HepG2 (cell line): ENCODE data around the gene CCDC85A. TPM values are rescaled to one million over a fixed set of nuclear protein-coding genes. Genes with fewer than 3 reads are reported as not detected.

Experiments
- ATAC-seq: fragments of 200-7000 bp; cut with Tn5 transposase; 3 replicates; pipeline ENCODE4 v1.9.1; 2020; ENCODE audit warnings: mild to moderate bottlenecking, moderate library complexity
- BruUV-seq: library from RNA; stranded (reverse); fragments of 400-500 nt; replicated peaks from 2 replicates; lab custom pipeline; 2021; lab: Mats Ljungman, UMichigan
- CTCF ChIA-PET: fragments of 300-600 bp; formaldehyde crosslinking; extraction: SDS; loops from one replicate; lab custom pipeline; 2021; ENCODE audit warnings: low total read pairs, inconsistent platforms, low intra/inter-chr PET ratio; lab: Yijun Ruan, JAX
- POLR2A ChIA-PET: fragments of 350-600 bp; sonication (Branson Sonifier 250); formaldehyde crosslinking; loops from one replicate; lab custom pipeline; 2020; ENCODE audit warnings: antibody characterized with exemption, inconsistent platforms; lab: Yijun Ruan, JAX
- DNase-seq: peaks from one replicate; pipeline ENCODE4 v3.0.0-alpha.2; 2015; ENCODE audit warnings: low spot score
- FAIRE-seq: peaks from 3 replicates; lab custom pipeline; 2011; peaks lifted over from hg19 to GRCh38; lab: Jason Lieb, UNC
- H2AFZ ChIP-seq: one replicate; pipeline ENCODE4 v1.6.1; 2011; ENCODE audit warnings: low read length, inconsistent platforms
- H3K27ac ChIP-seq: fragments of 300-600 bp; 3 replicates; pipeline ENCODE4 v1.8.0; 2011; ENCODE audit warnings: mixed run types, mild to moderate bottlenecking, mixed read lengths, low read length, inconsistent platforms; ENCODE audit not compliant: insufficient read depth; ENCODE audit errors: extremely low read length
- H3K27me3 ChIP-seq, 2 experiments: fragments of 200-600 bp in 1 of 2; 2 replicates in 1 of 2; 3 replicates in 1 of 2; pipeline versions ENCODE4 v1.6.0 to v1.8.0; 2011; ENCODE audit warnings: low read length in 2 of 2, mild to moderate bottlenecking in 2 of 2, moderate library complexity in 2 of 2, inconsistent platforms in 1 of 2; ENCODE audit not compliant: insufficient read depth in 2 of 2, control insufficient read depth in 1 of 2
- H3K36me3 ChIP-seq, 2 experiments: fragments of 200-600 bp in 1 of 2; replicated peaks in 1 of 2; 2 replicates in 1 of 2; 3 replicates in 1 of 2; pipeline versions ENCODE4 v1.5.1 to v1.8.0; 2011; ENCODE audit warnings: low read length in 2 of 2, inconsistent platforms in 1 of 2; ENCODE audit not compliant: insufficient read depth in 2 of 2, control insufficient read depth in 1 of 2
- H3K4me1 ChIP-seq: 2 replicates; pipeline ENCODE4 v1.5.1; 2012; ENCODE audit warnings: low read length, inconsistent platforms; ENCODE audit not compliant: insufficient read depth
- H3K4me2 ChIP-seq: 2 replicates; pipeline ENCODE4 v1.6.0; 2011; ENCODE audit warnings: low read depth, low read length, inconsistent platforms
- H3K4me3 ChIP-seq, 3 experiments: fragments of 200-600 bp in 1 of 3; sonication (generic), shearing (Covaris generic) in 1 of 3; replicated peaks in 1 of 3; 2 replicates each; pipeline ENCODE4 v1.5.1; 2011 to 2016; ENCODE audit warnings: low read length in 3 of 3, inconsistent platforms in 2 of 3, low read depth in 2 of 3, mild to moderate bottlenecking in 2 of 3, control low read depth in 1 of 3, mixed read lengths in 1 of 3; ENCODE audit not compliant: insufficient read depth in 1 of 3
- H3K79me2 ChIP-seq: one replicate; pipeline ENCODE4 v1.6.1; 2011; ENCODE audit warnings: low read length, inconsistent platforms; ENCODE audit not compliant: insufficient read depth
- H3K9ac ChIP-seq: 2 replicates; pipeline ENCODE4 v1.6.0; 2011; ENCODE audit warnings: mild to moderate bottlenecking, low read depth, low read length, inconsistent platforms; ENCODE audit not compliant: insufficient read depth
- H3K9me3 ChIP-seq: 2 replicates; pipeline ENCODE4 v1.5.1; 2012; ENCODE audit warnings: mild to moderate bottlenecking, low read length
- H4K20me1 ChIP-seq: 2 replicates; pipeline ENCODE4 v1.6.0; 2011; ENCODE audit warnings: inconsistent platforms, mild to moderate bottlenecking, low read length, moderate library complexity; ENCODE audit not compliant: insufficient read depth
- HCFC1 ChIP-seq: fragments of 150-350 bp; IDR thresholded peaks from 2 replicates; pipeline ENCODE4 v1.6.1; 2014; ENCODE audit warnings: low read depth, low read length
- NFYC ChIP-seq: IDR thresholded peaks from 2 replicates; pipeline ENCODE4 v1.6.1; 2016; ENCODE audit warnings: missing genetic modification reagents, missing compliant biosample characterization
- ZNF552 ChIP-seq: sonication (generic); formaldehyde crosslinking; IDR thresholded peaks from 2 replicates; pipeline ENCODE4 v1.9.0; 2022; ENCODE audit warnings: missing genetic modification reagents, mild to moderate bottlenecking, borderline replicate concordance
- WGBS: methylation state at CpG from one replicate; pipeline ENCODE4 v1.1.6; 2017; ENCODE audit warnings: low lambda C conversion rate; 5-methylcytosine and 5-hydroxymethylcytosine counted together
- in situ Hi-C: cut with HindIII; loops from 2 replicates; pipeline ENCODE4 v1.10.0; 2017; ENCODE audit warnings: low pct_unique_long_range_greater_than_20kb; ENCODE audit not compliant: extremely low pct_ligation_motif_present
- intact Hi-C: fragments of 100-400 bp; cut with micrococcal nuclease; formaldehyde crosslinking; loops from one replicate; pipeline ENCODE4 v1.10.0; 2022; ENCODE audit not compliant: unreplicated experiment
- polyA plus RNA-seq, 8 experiments: library from polyadenylated mRNA; depleted of rRNA in 3 of 8; stranded (reverse) in 7 of 8; unstranded in 1 of 8; fragments of >200 nt; fragmentation: Illumina TruSeq in 4 of 8; extraction: Trizol in 4 of 8; gene quantifications; 2 replicates each; pipeline versions ENCODE4 v1.2.1 to v1.2.3, GENCODE V29; 2011 to 2016; ENCODE audit warnings: low read depth in 4 of 8, missing spikeins in 1 of 8, mixed read lengths in 1 of 8; ENCODE audit not compliant: insufficient read depth in 1 of 8
- total RNA-seq, 5 experiments: library from RNA; depleted of rRNA; stranded (reverse); fragments of >200 nt; fragmentation: Illumina TruSeq; extraction: Trizol; gene quantifications; 2 replicates each; pipeline ENCODE4 v1.2.3, GENCODE V29; 2016; ENCODE audit warnings: low read depth in 1 of 5
- TF ChIP-seq, protein P1 (sequence below): sonication (generic); formaldehyde crosslinking; IDR thresholded peaks from 2 replicates; pipeline ENCODE4 v1.4.0; 2020; ENCODE audit warnings: mild to moderate bottlenecking, missing genetic modification reagents
- TF ChIP-seq, protein P2 (sequence below): sonication (generic); formaldehyde crosslinking; IDR thresholded peaks from 2 replicates; pipeline ENCODE4 v1.4.0; 2020; ENCODE audit warnings: missing genetic modification reagents, low read depth, mild to moderate bottlenecking, borderline replicate concordance

CCDC85A gene
- total and polyA plus RNA-seq, 2 of the 13 experiments (the other 11 are each of a cell fraction or from before 2014, with no cell fraction given): not detected

DNA sequence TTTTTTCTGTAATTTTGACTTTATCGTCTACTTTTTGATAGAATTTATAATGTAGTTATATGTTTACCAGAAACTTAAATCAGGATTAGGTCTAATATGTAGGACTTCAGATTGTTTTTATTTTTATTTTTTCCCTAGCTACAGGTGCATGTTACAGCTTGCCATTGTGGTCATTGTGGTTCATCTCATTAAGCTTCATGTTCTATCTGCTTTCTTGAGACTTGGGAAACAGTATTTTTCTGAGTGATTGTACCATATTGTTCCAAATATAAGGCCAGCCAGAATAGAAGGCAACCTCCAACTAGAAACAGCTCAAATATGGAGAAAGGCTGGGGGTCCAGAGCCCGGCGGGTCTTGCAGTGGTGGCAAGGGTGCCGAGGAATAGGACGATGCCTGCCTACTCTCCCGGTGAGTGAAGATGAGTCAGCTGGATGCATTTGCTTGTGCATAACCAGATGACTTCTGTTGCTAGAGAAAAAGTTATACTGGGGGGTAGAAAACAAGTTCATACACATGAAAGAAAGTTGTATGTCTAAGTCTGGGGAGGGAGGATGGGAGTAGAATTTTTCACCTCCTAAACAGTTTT is 188.4 kb downstream of the CCDC85A start:
- no peak overlapping the region for H3K9ac ChIP-seq
- in situ Hi-C loops (no loop called here), intact Hi-C loops (no loop called here)
- no peaks in the 10 kb centered on the region for H4K20me1 ChIP-seq
- H2AFZ ChIP-seq: no peak overlapping the region
- H3K27me3 ChIP-seq: no peaks in the 10 kb centered on the region
- WGBS: 9% methylated on average over 6 of the region's 6 CpGs
- ChIA-PET POLR2A (no interaction called here), CTCF (no interaction called here)
- H3K4me3 ChIP-seq: no peak overlapping the region
- H3K36me3 ChIP-seq: no peaks in the 10 kb centered on the region
- TF ChIP-seq NFYC (CRISPR knock-in tag): no peak
- TF ChIP-seq, protein P1, sequence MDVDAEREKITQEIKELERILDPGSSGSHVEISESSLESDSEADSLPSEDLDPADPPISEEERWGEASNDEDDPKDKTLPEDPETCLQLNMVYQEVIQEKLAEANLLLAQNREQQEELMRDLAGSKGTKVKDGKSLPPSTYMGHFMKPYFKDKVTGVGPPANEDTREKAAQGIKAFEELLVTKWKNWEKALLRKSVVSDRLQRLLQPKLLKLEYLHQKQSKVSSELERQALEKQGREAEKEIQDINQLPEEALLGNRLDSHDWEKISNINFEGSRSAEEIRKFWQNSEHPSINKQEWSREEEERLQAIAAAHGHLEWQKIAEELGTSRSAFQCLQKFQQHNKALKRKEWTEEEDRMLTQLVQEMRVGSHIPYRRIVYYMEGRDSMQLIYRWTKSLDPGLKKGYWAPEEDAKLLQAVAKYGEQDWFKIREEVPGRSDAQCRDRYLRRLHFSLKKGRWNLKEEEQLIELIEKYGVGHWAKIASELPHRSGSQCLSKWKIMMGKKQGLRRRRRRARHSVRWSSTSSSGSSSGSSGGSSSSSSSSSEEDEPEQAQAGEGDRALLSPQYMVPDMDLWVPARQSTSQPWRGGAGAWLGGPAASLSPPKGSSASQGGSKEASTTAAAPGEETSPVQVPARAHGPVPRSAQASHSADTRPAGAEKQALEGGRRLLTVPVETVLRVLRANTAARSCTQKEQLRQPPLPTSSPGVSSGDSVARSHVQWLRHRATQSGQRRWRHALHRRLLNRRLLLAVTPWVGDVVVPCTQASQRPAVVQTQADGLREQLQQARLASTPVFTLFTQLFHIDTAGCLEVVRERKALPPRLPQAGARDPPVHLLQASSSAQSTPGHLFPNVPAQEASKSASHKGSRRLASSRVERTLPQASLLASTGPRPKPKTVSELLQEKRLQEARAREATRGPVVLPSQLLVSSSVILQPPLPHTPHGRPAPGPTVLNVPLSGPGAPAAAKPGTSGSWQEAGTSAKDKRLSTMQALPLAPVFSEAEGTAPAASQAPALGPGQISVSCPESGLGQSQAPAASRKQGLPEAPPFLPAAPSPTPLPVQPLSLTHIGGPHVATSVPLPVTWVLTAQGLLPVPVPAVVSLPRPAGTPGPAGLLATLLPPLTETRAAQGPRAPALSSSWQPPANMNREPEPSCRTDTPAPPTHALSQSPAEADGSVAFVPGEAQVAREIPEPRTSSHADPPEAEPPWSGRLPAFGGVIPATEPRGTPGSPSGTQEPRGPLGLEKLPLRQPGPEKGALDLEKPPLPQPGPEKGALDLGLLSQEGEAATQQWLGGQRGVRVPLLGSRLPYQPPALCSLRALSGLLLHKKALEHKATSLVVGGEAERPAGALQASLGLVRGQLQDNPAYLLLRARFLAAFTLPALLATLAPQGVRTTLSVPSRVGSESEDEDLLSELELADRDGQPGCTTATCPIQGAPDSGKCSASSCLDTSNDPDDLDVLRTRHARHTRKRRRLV (CRISPR knock-in tag): no peak
- TF ChIP-seq HCFC1: no peak
- TF ChIP-seq, protein P2, sequence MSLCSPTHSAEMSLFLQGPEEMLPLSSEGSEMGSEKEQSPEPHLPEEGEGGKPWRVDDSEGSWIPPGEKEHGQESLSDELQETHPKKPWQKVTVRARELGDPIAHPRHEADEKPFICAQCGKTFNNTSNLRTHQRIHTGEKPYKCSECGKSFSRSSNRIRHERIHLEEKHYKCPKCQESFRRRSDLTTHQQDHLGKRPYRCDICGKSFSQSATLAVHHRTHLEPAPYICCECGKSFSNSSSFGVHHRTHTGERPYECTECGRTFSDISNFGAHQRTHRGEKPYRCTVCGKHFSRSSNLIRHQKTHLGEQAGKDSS (CRISPR knock-in tag): no peak
- no peak for TF ChIP-seq ZNF552 (CRISPR knock-in tag)
- no peak overlapping the region for H3K4me2 ChIP-seq
- H3K79me2 ChIP-seq: no peaks in the 10 kb centered on the region
- no peak for DNase-seq
- no peak overlapping the region for H3K27ac ChIP-seq
- ATAC-seq: no peak
- FAIRE-seq: no peak
- BruUV-seq: no TSS peak
- no peaks in the 10 kb centered on the region for H3K4me1 ChIP-seq
- H3K9me3 ChIP-seq: no peaks in the 10 kb centered on the region
